SK-N-MC (cell line): ENCODE results near the gene SEBOX.

Experiments
- EZH2 ChIP-seq: fragments of 200-600 bp; sonication (generic); IDR thresholded peaks from one replicate; pipeline ENCODE4 v1.6.1; 2017; ENCODE audit warnings: antibody characterized with exemption
- POLR2AphosphoS5 ChIP-seq: IDR thresholded peaks from 2 replicates; pipeline ENCODE4 v1.6.1; 2012; ENCODE audit warnings: mild to moderate bottlenecking, low read depth, low read length, borderline replicate concordance

DNA sequence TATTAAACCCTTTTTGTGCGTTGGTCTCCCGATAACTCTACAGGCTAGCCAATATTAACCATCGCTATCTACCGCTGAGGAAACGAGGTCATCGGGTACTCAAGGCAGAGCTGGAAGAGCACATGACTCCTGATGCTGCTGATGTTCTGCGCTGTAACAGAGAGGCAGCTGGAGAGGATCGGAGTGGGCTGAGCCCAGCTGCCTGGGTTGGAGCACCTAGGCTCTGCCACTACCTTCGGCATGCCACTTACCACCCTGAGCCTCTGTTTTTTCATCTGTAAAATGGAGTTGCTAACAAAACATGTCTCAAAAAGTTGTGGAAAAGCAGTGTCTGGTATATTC lies 41.4 kb upstream of the SEBOX start:
- no peak for TF ChIP-seq POLR2AphosphoS5
- TF ChIP-seq EZH2 = no peak
